Body of pancreas (tissue), 4 donors: ENCODE measurements around the gene GART.

Source experiments
- CTCF ChIP-seq, 7 experiments: fragments of 450-650 bp in 4 of 7; fragments of 200-600 bp in 3 of 7; sonication (generic) in 3 of 7; IDR thresholded peaks; one replicate each; pipeline ENCODE4 v1.5.1; 2016 to 2019; ENCODE audit warnings: antibody characterized with exemption in 7 of 7
- POLR2A ChIP-seq, 3 donors: fragments of 450-650 bp; IDR thresholded peaks; one replicate each; pipeline ENCODE4 v1.6.1; 2016; ENCODE audit warnings: antibody characterized with exemption in 3 of 3, mild to moderate bottlenecking in 2 of 3

GRCh38 chr21:33541105-33541711, 709 bp downstream of the GART start:
- TF ChIP-seq CTCF (IDR thresholded peaks at IDR 0.05) (no peak), POLR2A (IDR thresholded peaks at IDR 0.05) (no peak)
